Mucosa of stomach (tissue), 1 donor: ENCODE measurements around the gene KLRF1.
"Not testable (repeated sequence)": the region's sequence is repeated elsewhere in the genome, so short reads cannot be mapped to it uniquely, and the experiment has no call there.

Experiments used
- H3K27me3 ChIP-seq: one replicate; pipeline ENCODE4 v1.7.0; 2013; ENCODE audit warnings: mild to moderate bottlenecking, low read length; ENCODE audit not compliant: control insufficient read depth, insufficient read depth
- H3K36me3 ChIP-seq: one replicate; pipeline ENCODE4 v1.7.0; 2013; ENCODE audit warnings: low read length; ENCODE audit not compliant: control insufficient read depth, insufficient read depth
- H3K4me1 ChIP-seq: one replicate; pipeline ENCODE4 v1.7.0; 2013; ENCODE audit warnings: mild to moderate bottlenecking, low read length; ENCODE audit not compliant: control insufficient read depth, insufficient read depth
- H3K4me3 ChIP-seq: one replicate; pipeline ENCODE4 v1.7.0; 2013; ENCODE audit warnings: low read length
- H3K9ac ChIP-seq: one replicate; pipeline ENCODE4 v1.7.0; 2013; ENCODE audit warnings: mild to moderate bottlenecking, low read length, moderate library complexity
- H3K9me3 ChIP-seq: one replicate; pipeline ENCODE4 v1.7.0; 2013; ENCODE audit warnings: mild to moderate bottlenecking, low read length, moderate library complexity; ENCODE audit not compliant: control insufficient read depth
- donor health status: Pancreatic carcinoma.

The KLRF1 gene

DNA sequence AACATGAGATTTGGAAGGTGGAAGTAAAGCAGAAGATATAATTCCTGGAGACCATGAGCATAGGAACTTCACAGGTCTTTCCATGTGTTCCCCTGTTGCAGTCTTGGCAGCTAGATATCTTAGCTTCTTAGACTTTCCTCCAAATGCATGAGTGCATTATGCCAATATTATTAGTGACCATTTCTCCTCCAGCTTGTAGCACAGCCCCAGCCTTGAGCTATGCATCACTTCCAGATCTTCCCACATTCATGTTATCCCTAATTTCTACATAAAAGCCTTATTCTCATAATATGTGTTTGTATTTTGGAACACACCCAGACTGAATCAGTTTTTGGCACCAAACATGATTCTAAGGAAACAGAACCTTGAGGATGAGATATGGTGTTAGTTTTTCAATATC lies 30.9 kb downstream of the KLRF1 start:
- Histone ChIP-seq H3K27me3 (no peaks in the 10 kb centered on the region), H3K9ac (no peak overlapping the region), H3K36me3 (no peaks in the 10 kb centered on the region), H3K9me3 (no peaks in the 10 kb centered on the region), H3K4me3 (no peak overlapping the region), H3K4me1 (no peaks in the 10 kb centered on the region)

GRCh38 chr12:9864913-9865675 lies 37.8 kb downstream of the KLRF1 start:
- Histone ChIP-seq H3K4me3 (no peak overlapping the region), H3K27me3 (no peaks in the 10 kb centered on the region), H3K36me3 (no peaks in the 10 kb centered on the region), H3K9ac (no peak overlapping the region), H3K9me3 (no peaks in the 10 kb centered on the region), H3K4me1 (no peaks in the 10 kb centered on the region)

DNA sequence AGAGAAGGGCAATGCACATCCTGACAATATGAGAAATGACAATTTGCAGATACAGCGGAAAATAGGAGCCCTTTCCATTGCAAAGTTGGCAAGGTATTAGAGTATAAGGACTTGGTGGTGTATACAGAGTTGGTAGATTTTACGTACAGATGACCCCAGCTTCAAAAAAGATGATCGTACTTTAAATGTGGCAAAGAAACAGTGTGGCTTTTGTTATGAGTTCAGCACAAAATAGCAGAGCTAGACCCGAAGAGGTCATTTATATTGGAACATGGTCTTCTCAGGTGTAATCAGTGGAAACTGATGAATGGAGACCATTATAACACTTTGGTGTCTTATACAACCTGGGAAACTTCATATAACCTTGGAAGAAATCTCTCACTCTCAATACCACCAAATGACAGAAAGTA lies 39.6 kb downstream of the KLRF1 start:
- no peaks in the 10 kb centered on the region for H3K27me3 ChIP-seq
- H3K9me3 ChIP-seq, result no peaks in the 10 kb centered on the region
- no peak overlapping the region for H3K4me3 ChIP-seq
- H3K36me3 ChIP-seq, result no peaks in the 10 kb centered on the region
- H3K4me1 ChIP-seq, result no peaks in the 10 kb centered on the region
- H3K9ac ChIP-seq, result peak overlapping the region; percentile 28

DNA sequence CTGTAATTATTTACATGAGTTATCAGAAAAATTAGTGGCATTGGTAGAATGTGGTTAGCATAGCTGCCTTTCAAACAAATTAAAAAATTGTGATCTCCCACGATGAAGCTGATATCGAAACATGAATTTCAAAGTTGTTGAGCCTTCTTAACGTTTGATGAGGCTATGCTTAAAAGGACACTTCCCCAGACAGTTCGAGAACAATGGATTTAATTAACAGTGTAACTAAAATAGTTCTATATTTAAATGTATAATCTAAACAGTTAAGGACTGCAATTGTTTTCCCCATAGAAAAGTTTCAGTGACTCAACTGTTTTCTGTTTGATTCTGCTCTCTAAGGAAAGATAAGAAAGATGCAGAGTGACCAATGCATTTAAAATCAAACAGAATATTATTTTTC lies 40.2 kb downstream of the KLRF1 start:
- H3K27me3 ChIP-seq, result no peaks in the 10 kb centered on the region
- no peaks in the 10 kb centered on the region for H3K4me1 ChIP-seq
- no peak overlapping the region for H3K9ac ChIP-seq
- no peaks in the 10 kb centered on the region for H3K36me3 ChIP-seq
- no peak overlapping the region for H3K4me3 ChIP-seq
- no peaks in the 10 kb centered on the region for H3K9me3 ChIP-seq

DNA sequence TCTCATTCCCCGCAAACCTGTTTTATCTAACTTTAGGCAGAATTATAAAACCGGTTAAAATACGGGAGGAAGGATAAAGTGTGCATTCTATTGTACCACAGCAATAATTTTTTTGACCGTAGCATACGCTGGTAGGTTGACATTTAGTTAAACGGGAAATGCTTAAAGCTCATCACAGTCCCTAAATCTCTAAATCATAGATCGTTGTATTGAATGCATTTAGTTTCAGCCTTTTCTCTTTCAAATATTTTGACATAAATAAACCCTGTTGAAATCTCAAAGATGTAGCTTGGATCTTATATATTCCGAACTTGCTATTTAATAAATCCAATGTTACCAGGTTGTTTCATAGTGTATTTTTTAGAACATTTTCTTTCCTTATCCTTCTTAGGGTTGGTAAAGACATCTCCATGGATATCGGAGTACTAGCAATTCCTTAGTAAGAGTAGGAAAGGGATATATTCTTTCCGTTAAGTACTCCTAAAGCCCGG lies 41.1 kb downstream of the KLRF1 start:
- Histone ChIP-seq H3K27me3 (no peaks in the 10 kb centered on the region), H3K4me3 (no peak overlapping the region), H3K9me3 (no peaks in the 10 kb centered on the region), H3K4me1 (no peaks in the 10 kb centered on the region), H3K9ac (peak overlapping the region; percentile 11), H3K36me3 (no peaks in the 10 kb centered on the region)

DNA sequence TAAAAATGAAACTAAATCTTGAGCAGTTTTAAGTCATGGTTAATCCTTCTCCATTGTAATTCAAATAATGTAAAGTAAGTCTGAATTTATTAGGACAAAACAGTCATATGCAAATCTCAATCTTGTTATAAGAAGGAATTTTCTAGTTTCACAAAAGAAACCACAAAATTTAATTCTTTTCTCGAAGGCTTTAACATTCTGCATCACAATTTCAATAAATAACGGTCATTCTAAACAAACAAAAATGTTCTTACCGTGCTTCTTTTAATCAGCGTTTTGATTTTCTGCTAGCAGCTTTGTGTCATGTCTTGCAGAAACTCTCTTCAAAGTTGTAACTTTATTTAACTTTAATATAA lies 41.6 kb downstream of the KLRF1 start:
- peak overlapping the region; percentile 76 for H3K9ac ChIP-seq
- no peak overlapping the region for H3K4me3 ChIP-seq
- H3K4me1 ChIP-seq, result no peaks in the 10 kb centered on the region
- H3K27me3 ChIP-seq, result no peaks in the 10 kb centered on the region
- H3K9me3 ChIP-seq, result no peaks in the 10 kb centered on the region
- H3K36me3 ChIP-seq, result no peaks in the 10 kb centered on the region

DNA sequence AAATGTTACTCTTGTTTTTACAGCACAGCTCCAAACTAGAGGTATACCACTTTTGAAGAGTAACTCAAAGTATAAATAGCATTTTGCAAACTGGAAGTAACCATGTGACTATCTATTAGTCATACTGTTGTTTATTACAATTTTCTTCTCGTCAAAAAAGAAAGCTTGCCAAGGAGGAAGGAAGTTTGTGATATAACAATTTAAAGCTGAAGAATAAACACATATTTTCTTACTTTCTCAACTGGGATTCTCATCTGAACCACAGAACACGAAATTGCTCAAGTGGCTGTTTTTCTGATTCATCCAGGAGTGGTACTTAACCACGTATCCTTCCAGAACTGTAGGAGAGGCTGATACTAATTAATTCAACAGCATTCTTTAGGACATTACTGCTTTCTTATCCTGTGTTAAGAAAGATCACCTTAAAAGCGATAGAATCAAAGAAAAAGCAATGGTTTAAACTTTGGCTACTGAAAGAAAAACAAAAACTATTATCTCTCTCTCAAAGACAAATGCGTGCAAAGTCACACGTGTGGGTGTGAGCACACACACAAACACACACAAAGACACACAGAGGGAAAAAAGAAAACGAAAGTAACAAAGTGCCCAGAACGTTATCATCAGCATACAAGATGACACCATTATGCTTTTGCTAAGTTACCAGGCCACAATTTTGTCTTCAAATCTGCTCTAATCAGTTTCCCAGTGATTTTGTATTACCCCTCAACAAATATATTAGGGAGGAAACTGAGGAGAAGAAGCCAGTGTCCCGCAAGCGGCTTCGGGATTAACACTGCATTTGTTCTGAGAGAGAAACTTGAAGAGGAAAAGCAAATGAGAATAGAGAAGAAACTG lies 42.3 kb downstream of the KLRF1 start, which contains the start of gene CLEC2B:
TSS of gene CLEC2B (minus strand) at position 48 of the 855 bp plus-strand sequence.
- Histone ChIP-seq H3K9ac (peak within 1 kb of the TSS; percentile 76), H3K27me3 (no peaks in the 10 kb centered on the region), H3K36me3 (no peaks in the 10 kb centered on the region), H3K9me3 (no peaks in the 10 kb centered on the region), H3K4me3 (peak within 1 kb of the TSS; percentile 57), H3K4me1 (no peaks in the 10 kb centered on the region)

- Histone ChIP-seq H3K9ac (peak overlapping the region; percentile 76), H3K4me3 (no peak overlapping the region), H3K9me3 (no peaks in the 10 kb centered on the region), H3K4me1 (no peaks in the 10 kb centered on the region), H3K27me3 (no peaks in the 10 kb centered on the region), H3K36me3 (no peaks in the 10 kb centered on the region)
These were observed 43.1 kb downstream of the KLRF1 start for GRCh38 chr12:9870286-9870866.

- no peaks in the 10 kb centered on the region for H3K4me1 ChIP-seq
- no peak overlapping the region for H3K4me3 ChIP-seq
- no peaks in the 10 kb centered on the region for H3K27me3 ChIP-seq
- H3K9me3 ChIP-seq, result no peaks in the 10 kb centered on the region
- no peak overlapping the region for H3K9ac ChIP-seq
- no peaks in the 10 kb centered on the region for H3K36me3 ChIP-seq
These were observed 44.9 kb downstream of the KLRF1 start for GRCh38 chr12:9872162-9872561.

- H3K36me3 ChIP-seq, result no peaks in the 10 kb centered on the region
- no peaks in the 10 kb centered on the region for H3K9me3 ChIP-seq
- no peaks in the 10 kb centered on the region for H3K4me1 ChIP-seq
- H3K4me3 ChIP-seq, result no peak overlapping the region
- no peaks in the 10 kb centered on the region for H3K27me3 ChIP-seq
- no peak overlapping the region for H3K9ac ChIP-seq
These were observed 45.5 kb downstream of the KLRF1 start for GRCh38 chr12:9872742-9873141.

DNA sequence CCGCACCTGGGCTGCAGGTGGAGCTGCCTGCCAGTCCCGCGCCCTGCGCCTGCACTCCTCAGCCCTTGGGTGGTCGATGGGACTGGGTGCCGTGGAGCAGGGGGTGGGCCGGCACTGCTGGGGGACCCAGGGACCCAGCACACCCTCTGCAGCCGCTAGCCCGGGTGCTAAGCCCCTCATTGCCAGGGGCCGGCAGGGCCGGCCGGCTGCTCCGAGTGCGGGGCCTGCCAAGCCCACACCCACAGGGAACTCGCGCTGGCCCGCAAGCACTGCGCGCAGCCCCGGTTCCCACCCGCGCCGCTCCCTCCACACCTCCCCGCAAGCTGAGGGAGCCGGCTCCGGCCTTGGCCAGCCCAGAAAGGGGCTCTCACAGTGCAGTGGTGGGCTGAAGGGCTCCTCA lies 48.8 kb downstream of the KLRF1 start:
- H3K27me3 ChIP-seq, H3K4me1 ChIP-seq, H3K36me3 ChIP-seq, H3K9me3 ChIP-seq, H3K9ac ChIP-seq, H3K4me3 ChIP-seq: not testable (repeated sequence)

GRCh38 chr12:9880532-9881078 lies 53.3 kb downstream of the KLRF1 start:
- H3K9me3 ChIP-seq, result no peaks in the 10 kb centered on the region
- H3K9ac ChIP-seq, result no peak overlapping the region
- H3K4me1 ChIP-seq, result no peaks in the 10 kb centered on the region

More at GRCh38 chr12:9880532-9881078, 53.3 kb downstream of the KLRF1 start:
- Histone ChIP-seq H3K36me3 (no peaks in the 10 kb centered on the region), H3K27me3 (no peaks in the 10 kb centered on the region), H3K4me3 (no peak overlapping the region)
